T-helper 1 cell treated with Interleukin-12 subunit alpha and Interleukin-12 subunit beta and Interleukin-4 antibody, amounts not matched to agents 30 ng/mL and 1 ng/mL, for 36 hours (primary cell): ENCODE results near the gene IFNAR2. TPM values are rescaled to one million over a fixed set of nuclear protein-coding genes. Genes with fewer than 3 reads are reported as not detected.
"Not testable (repeated sequence)": the region's sequence is repeated elsewhere in the genome, so short reads cannot be mapped to it uniquely, and the experiment has no call there.

ENCODE experiments used
- intact Hi-C: fragments of 100-400 bp; cut with micrococcal nuclease; formaldehyde crosslinking; loops from one replicate; pipeline ENCODE4 v1.15.1; 2024
- total RNA-seq: library from RNA; stranded (reverse); gene quantifications from 2 replicates; pipeline ENCODE4 v1.2.3, GENCODE V29; 2022

IFNAR2 gene
- total RNA-seq, 1 donor from 2014 or later = 52.4 TPM

- intact Hi-C loops = no loop called here
These were observed 10.7 kb downstream of the IFNAR2 start for GRCh38 chr21:33240404-33240803.

GRCh38 chr21:33241846-33242245, 12.1 kb downstream of the IFNAR2 start:
- intact Hi-C loops = no loop called here

- intact Hi-C loops = not testable (repeated sequence)
These were observed 13.1 kb downstream of the IFNAR2 start for GRCh38 chr21:33242846-33243245.

- intact Hi-C loops = loop anchor here (2.0 kb wide), 1 partner anchor 13 kb away; no protein-coding TSS in a partner anchor
These were observed 14.5 kb downstream of the IFNAR2 start for GRCh38 chr21:33244082-33244778.

GRCh38 chr21:33244779-33245105, 15.0 kb downstream of the IFNAR2 start:
- intact Hi-C loops = loop anchor here (2.0 kb wide), 1 partner anchor 14 kb away; no protein-coding TSS in a partner anchor

GRCh38 chr21:33245289-33245918, 15.7 kb downstream of the IFNAR2 start:
- intact Hi-C loops = loop anchor here (2.0 kb wide), 1 partner anchor 15 kb away; no protein-coding TSS in a partner anchor

GRCh38 chr21:33246506-33246905, 16.8 kb downstream of the IFNAR2 start:
- intact Hi-C loops = no loop called here

- intact Hi-C loops = no loop called here
These were observed 17.2 kb downstream of the IFNAR2 start for GRCh38 chr21:33246963-33247362.

GRCh38 chr21:33247599-33247998, 17.9 kb downstream of the IFNAR2 start:
- intact Hi-C loops = no loop called here

- intact Hi-C loops = no loop called here
These were observed 19.7 kb downstream of the IFNAR2 start for GRCh38 chr21:33249331-33250002.

- intact Hi-C loops = no loop called here
These were observed 21.4 kb downstream of the IFNAR2 start for GRCh38 chr21:33251119-33251518.

- intact Hi-C loops = not testable (repeated sequence)
These were observed 23.6 kb downstream of the IFNAR2 start for GRCh38 chr21:33253382-33253781.

GRCh38 chr21:33254766-33255165, 25.0 kb downstream of the IFNAR2 start:
- intact Hi-C loops = no loop called here

- intact Hi-C loops = no loop called here
These were observed 25.7 kb downstream of the IFNAR2 start for GRCh38 chr21:33255404-33255803.

GRCh38 chr21:33256019-33256418, 26.3 kb downstream of the IFNAR2 start:
- intact Hi-C loops = no loop called here

GRCh38 chr21:33257094-33257803, 27.5 kb downstream of the IFNAR2 start:
- intact Hi-C loops = no loop called here

- intact Hi-C loops = no loop called here
These were observed 28.7 kb downstream of the IFNAR2 start for GRCh38 chr21:33258475-33258874.

GRCh38 chr21:33259428-33259827, 29.7 kb downstream of the IFNAR2 start:
- intact Hi-C loops = no loop called here

- intact Hi-C loops = loop anchor here (10.0 kb wide), 1 partner anchor 645 kb away; the partner anchor contains the start of gene CFAP298
These were observed 30.3 kb downstream of the IFNAR2 start for GRCh38 chr21:33259995-33260394.

- intact Hi-C loops = loop anchor here (10.0 kb wide), 1 partner anchor 647 kb away; the partner anchor contains the start of gene CFAP298
These were observed 31.9 kb downstream of the IFNAR2 start for GRCh38 chr21:33261635-33262034.

- intact Hi-C loops = loop anchor here (10.0 kb wide), 1 partner anchor 648 kb away; the partner anchor contains the start of gene CFAP298
These were observed 33.2 kb downstream of the IFNAR2 start for GRCh38 chr21:33262921-33263320.
